Activated CD4-positive, alpha-beta T cell treated with anti-CD3 and anti-CD28 coated beads for 4 hours (primary cell): ENCODE results near the gene TYW3.
A peak's percentile ranks its signal among the peaks of the same experiment; 100 is the strongest.

ENCODE experiments used
- DNase-seq, 2 donors: peaks; one replicate each; pipeline ENCODE4 v3.0.0-alpha.2; 2020

Gene TYW3, protein sequence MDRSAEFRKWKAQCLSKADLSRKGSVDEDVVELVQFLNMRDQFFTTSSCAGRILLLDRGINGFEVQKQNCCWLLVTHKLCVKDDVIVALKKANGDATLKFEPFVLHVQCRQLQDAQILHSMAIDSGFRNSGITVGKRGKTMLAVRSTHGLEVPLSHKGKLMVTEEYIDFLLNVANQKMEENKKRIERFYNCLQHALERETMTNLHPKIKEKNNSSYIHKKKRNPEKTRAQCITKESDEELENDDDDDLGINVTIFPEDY

DNA sequence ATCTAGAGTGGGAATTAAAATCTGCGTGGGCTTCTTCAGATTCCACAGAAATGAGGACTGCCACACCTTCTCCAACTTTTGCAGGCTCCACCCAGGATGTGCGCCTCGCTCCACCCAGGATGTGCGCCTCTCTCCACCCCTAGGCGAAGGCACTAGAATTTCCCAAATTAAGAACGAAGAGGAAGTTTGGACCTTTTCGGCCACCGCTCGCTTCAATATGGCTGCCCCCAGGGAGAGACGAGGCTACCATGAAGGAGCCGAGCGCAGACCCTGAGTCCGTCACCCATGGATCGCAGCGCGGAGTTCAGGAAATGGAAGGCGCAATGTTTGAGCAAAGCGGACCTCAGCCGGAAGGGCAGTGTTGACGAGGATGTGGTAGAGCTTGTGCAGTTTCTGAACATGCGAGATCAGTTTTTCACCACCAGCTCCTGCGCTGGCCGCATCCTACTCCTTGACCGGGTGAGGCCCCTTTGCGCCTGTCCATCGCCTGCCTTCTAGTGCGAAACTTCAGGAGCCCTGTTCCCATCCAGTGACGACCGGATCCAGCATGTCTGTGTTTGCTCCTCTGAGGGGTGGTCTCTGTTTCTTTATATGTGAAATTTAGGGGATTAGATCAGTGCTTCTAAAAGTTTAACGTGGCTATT lies at the start of gene TYW3, which contains the start of gene CRYZ:
TYW3 (plus strand) TSS at position 193 of the 644 bp plus-strand sequence; CDS start at position 286, 93 bp downstream.
CRYZ (minus strand) TSS at position 91 of the 644 bp plus-strand sequence. CDS start 8,229 bp downstream, outside the sequence.
- peak; percentile 75 to 81 for DNase-seq

DNA sequence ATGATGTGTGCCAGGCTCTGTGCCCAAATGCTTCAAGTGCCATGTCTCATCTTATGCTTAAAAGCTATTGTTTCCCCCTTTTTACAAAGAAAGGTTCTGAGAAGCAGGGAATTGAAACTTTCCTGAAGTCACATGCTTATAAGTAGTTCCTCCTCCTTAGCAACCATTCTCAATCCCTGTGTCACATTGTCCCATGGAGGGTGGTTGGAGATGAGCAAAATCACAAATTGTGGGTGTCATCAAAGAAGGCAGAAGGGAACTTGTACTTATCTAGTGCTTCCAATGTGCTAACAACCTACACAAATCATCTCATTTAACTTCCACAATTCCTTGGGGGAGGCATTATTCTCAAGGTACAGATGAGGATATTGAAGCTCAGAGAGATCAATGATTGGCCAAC lies 49.3 kb upstream of the TYW3 start:
- DNase-seq = no peak

DNA sequence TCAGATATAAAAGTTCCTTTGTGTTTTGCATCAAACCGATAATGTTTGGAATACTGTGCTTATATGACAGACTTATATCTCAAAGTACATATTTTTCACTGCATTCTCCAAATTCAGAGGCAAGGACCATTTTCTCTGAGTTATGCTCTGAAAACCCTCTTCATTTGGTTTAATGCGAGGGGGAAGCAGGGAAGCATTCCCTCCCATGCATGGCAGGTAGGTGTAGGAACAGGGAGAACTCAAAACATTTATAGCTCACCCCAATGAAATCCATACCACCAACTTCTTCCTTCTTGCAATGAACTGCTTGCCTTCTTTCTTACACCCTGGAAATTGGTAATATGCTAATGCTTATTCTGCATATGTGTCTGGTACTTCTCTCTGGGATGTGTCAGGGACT lies 48.7 kb upstream of the TYW3 start:
- DNase-seq = no peak

DNA sequence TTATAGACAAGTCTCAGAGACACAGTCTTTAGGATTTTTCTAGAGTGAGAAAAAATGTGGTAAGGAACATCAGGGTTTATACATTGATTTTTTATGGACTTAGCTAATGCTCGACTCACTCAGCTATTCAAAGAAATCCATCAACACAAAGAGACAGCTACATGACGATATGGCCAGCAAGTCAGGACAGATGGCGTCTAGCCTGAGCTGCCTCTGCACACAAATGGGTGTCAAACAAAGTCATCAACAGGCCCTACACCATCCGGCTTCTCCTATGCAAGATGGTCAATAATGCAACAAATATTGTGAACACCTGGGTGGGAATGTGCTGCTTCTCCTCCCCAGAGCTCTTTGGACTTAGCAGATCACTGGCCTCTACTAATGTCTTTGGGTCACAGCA lies 46.0 kb upstream of the TYW3 start:
- no peak for DNase-seq

DNA sequence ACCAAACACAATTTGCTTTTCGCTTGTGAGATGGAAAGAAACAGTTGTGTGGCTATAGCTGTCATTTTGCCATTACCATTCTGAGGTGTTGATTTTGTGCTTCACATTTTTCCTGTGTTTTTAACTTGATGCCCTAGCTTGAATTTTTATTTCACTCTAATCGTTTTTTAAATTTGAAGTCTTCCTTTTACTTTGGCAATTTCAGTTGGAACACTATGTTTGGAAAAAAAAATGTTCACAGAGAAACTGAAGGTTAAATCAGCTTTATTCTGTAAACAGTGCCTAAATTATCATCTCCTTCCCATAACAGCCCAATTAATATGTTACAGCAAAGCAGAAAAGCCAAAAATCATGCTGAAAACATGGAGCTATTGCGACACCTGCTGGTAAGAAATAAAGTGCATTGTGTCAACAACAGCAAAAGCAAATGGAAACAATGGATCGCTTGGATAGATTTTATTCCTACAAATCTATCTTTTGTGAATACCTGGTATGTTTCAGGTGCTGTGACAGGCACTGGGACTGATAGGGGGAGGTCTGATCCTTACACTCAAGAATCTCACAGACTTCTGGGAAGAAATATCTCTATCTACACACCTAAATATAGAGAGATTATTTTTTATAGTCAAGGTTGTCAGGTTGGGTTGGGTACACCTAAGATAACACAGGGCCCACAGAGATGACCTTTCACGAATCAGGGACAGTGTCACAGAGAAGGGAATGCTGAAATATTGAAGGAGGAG lies 43.2 kb upstream of the TYW3 start:
- DNase-seq = peak; percentile 11 to 47

DNA sequence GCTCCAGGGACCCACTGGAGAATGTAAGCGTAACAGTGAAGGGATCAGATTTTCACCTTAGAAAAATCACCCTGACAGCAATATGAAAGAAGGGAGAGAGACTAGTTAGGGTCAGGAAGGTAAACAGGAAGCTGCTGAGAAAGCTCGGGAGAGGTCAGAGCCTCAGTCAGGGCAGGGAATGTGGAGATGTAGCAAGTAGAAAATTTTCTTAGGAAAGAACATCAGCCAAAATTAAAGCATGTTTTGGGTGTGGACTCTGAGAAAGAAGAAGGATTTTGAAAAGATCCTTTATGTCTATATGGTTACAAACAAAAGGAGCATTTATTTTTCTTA lies 42.6 kb upstream of the TYW3 start:
- DNase-seq = no peak

DNA sequence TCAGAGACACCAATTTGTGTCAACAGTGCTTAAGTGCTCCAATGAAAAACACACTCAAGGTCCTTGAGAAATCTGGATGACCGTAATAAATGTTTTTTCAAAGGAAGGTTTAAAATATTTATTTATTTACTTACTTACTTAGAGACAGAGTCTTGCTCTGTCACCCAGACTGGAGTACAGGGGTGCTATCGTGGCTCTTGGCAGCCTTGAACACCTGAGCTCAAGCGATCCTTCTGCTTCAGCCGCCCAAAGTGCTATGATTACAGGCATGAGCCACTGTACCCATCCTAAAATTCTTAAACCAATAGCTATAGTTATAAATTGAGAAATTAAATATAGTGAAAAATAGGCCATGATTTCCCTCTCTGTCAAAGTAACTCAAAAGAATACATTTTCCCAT lies 42.0 kb upstream of the TYW3 start:
- DNase-seq = no peak

DNA sequence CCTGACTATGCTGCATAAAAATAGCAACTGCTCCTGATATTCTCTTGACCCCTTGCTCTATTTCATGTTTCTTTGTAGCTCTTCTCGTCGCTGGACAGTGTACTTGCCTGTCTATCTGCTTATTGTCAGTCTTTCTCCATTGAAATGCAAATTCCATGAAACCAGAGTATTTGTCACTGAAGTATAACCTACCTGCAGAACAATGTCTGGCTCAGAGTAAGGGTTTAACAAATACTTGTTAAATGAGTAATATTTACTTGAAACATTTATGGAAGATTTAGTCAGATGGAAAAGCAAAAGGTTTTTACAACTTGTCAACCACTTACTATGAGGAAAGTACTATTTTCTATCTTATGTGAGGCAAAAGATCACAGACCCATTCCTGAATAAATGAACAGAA lies 39.5 kb upstream of the TYW3 start:
- no peak for DNase-seq

DNA sequence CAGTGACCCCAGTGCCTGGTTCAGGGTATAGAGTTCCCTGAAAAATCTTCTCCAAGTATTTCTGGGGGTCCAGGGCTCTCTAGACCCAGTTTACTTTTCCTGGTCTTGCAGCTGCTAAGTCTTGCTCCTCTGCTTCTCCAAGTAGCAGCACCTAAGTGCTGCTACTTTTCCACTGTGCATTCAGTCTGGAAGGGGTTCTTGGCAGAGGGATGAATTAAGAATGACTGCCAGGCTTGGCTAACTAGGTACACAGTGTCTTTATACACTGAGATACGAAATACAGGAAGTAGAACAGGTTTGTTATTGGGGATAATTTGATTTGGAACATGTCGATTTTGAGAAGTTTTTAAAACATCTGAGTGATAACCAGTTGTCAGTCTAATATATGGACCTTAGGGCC lies 35.1 kb upstream of the TYW3 start:
- DNase-seq = no peak

DNA sequence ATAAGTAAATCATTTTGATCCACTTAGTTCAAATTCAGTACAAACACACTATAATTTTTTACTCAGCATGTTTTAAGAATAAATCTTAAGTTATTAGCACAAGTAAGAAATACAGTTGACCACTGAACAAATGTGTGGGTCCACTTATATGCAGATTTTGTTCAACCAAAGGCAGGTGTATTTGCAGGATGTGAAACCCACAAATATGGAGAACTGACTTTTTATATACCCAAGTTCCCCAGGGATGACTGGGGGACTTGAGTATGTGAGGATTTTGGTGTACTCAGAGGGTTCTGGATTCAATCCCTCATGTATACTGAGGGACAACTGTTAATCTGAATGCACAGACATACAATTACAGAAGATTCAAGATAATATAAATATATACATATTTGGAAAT lies 33.6 kb upstream of the TYW3 start:
- no peak for DNase-seq

DNA sequence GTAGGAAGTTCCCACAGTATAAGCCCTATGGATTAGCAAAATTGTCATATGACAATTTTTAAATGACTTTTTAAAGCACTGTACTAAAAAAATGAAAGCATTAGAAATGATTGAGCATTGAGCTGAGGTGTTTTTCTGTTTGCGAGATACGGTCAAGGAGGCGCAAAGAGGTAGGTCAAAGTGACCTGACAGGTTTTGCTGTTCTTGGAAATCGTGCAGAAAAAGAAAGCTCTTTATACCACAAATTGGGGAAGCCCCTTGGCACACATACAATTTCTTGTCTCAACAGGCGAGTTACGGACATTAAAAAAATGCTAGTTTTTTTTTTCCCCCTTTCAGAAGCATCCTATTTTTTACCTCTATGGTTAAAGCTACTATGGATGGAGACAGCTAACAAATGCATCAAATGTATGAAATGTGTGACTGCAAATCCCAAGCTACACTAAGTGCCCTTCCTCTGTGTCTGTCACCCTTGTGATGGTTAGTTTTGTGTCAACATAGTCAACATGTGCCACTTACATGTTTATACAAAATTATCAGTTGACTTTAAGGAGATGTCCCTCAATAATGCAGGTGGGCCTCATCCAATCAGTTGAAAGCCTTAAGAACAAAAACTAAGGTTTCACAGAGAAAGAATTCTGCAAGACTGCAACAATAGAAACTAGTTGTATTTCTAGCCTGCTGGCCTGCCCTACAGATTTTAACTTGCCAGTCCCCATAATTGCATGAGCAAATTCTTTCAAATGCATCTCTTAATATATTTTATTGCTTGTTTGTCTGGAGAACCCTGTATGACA lies 29.4 kb upstream of the TYW3 start:
- no peak for DNase-seq

DNA sequence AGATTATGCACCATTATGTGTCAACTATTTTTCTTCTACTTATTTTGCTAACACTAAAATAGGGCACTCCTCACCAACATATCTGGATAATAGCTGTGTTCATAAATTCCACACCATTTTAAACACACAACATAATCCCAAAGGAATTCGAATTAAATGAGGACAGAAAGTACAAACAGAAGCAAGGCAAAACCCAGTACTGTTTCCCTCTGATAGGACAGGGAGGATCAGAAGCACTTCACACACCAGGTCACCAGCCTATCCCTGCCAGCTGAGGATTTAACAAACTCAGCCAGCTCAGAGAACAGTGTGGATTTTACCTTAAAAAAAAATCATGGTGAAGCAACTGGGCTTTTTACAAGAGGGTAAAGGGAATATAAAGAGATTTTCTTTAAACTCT lies 20.1 kb upstream of the TYW3 start:
- no peak for DNase-seq

DNA sequence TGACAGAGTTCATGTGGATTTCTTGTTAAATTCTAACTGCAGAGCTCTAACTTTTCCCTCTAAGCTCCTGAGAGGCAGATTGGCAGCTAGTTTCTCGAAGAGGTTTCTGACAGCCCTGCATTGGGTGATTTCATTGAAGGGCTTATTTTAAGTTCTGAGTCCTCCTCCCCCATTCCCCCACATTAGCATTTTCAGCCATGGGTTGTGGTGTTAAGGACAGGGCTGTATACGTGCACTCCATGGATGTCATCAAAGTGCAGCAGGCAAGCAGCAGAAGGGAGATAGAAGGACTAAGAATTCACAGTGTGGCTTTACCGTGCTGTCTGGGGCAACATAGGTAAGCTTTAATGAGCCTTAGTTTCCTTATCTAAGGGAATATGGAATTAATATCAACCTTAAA lies 19.1 kb upstream of the TYW3 start:
- DNase-seq = no peak

DNA sequence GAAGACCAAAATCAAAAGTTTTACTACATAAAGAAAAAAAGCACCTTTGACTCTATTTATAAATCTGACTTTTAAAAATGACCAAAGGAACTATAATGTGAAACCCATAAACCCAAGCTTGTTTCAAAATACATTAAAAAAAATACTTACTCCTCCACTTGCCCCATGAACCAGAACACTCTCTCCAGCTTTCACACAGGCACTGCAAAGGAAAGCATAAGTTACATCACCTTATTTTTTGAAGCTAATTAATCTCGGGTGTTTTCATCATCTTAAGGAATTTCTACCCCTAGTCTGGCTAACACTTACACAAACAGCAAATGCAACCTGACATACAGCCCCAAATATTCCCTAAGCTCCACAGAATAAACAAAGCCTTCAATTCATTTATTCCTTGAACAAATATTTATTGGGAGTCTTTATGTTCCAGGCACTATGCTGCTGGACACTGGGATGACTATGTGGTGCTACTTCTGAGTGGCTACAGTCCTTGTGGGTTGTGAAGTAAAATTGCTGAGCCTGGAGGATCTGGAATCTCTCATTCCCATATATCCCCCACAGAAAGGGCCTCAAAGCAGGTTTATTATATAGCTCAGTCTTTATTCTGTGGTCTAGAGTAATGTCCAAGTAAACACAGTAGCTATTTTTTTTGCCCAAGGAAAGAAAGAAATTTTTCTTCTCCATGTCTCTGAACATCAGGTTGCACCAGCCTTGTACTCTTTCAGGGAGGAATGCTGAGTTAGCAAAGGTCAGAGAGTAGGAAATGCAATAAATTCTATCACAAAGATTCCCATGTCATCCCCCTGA lies 18.3 kb upstream of the TYW3 start:
- DNase-seq = no peak

DNA sequence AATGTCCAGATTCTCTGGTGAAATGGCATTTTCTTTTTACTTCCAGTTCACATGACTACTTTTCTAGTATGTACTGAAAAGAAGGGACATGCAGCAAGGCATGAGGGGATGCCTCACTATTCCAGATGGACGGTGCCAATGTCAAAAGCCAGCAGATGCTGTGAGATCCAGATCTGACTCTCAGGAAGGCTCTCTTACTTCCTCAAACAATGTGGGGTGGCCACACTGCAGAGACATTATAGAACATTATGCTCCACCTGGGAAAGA lies 17.8 kb upstream of the TYW3 start:
- no peak for DNase-seq

DNA sequence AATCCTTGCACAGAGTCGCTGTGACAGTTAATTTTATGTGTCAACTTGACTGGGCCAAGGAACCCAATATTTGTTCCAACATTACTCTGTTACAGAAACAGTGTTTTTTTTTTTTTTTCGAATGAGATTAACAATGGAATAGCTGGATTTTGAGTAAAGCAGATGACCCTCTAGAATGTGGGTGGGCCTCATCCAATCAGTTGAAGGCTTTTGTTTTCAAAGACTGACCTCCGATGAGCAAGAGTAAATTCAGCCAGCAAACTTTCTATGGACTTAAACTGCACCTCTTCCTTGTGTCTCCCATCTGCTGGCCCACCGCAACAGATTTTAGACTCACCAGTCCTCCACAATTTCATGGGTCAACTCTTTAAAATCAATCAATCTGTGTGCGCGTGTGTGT lies 17.1 kb upstream of the TYW3 start:
- DNase-seq = no peak

DNA sequence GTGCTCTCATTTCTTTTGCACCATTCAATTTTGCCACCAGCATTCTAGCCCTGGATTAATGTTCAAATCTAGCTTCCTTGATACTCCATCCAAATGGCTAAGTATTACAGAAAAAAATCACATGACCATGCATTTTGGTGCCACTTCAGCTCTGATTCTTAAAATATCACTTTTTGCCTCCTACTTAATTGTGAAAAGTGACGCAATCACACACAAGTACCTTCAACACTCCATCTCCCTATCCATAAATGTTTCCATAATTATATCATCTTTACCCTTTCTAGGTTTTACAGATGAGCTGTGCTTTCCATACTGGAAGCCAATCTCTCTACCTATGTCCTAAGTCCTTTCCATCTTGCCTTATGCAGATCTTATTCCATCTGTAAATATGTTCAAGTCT lies 16.1 kb upstream of the TYW3 start:
- DNase-seq = no peak

DNA sequence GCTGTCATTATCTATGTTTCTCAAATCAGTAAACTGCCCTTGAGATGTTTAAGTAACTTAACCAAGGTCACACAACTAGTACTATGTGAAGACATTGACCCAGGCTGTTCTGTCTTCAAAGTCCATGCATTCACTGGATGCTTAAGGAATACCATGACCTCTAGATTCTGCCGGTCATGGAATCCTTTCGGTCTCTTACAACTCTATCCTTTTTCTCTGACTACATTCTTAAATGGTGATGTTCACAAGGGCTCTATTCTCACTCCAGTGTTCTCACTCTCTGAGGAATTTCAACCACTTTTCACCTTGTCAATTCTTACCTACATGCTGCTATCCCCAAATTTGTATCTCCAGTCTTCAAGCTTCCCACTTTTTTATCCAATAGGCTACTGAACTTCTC lies 15.3 kb upstream of the TYW3 start:
- DNase-seq = no peak

DNA sequence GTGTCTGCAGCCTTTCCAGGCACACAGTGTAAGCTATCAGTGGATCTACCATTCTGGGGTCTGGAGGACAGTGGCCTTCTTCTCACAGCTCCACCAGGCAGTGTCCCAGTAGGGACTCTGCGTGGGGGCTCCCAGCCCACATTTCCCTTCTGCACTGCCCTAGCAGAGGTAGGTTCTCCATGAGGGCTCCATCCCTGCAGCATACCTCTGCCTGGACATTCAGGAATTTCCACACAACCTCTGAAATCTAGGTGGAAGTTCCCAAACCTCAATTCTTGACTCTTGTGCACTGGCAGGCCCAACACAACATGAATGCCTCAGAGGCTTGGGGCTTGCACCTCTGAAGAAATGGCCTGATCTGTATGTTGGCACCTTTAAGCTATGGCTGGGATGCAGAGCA lies 6.9 kb upstream of the TYW3 start:
- no peak for DNase-seq

DNA sequence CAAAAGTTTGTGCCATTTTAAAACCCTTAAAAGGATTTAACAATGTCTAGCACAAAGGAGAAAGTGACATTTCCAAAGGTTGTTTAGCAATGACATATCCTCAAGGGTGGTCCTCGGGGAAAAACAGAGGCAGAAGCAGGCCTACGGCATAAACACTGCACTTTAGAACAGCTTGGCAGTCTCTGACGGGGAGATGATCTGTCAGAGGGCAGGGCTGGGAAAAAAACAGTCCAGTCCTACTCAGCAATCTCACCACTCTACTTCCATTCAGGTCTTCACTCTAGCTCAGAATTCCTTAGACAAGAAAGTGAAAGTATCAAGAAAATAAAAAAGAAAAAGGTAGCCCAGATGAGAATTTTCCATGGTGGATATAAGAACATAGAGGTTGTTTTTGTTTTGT lies 4.2 kb upstream of the TYW3 start:
- no peak for DNase-seq

DNA sequence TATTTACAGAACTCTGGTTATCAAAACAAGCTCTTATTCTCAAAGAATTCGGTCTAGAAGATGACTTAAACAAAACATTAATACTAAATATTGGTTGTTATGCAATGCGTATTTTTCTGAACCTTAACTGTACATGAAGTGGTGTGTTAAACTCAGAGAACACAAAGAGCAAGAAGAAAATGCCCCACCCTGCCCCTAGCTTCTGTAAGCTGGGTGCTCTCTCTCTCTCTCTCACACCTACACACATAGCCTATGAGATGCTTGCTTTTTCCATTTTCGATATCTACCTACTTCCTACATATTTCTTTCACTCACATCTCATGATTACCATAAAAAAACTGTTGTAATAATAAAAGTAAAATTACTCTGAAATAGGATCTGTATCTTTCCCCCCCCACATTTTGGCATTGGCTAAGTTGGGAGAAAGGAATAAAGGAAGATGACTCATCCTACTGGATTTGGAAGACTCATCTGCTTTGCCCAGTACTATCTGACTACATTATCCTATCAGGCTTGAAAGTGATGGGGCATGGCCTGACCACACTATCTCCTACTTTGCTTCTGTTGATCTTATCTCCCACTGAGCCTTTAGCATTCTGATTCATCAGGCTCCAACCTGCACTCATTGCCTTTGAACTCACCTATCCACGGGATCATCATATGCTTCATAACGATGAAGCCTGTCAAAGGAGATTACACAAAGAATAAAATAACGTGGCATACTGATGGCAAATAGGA lies 3.0 kb upstream of the TYW3 start:
- no peak for DNase-seq

DNA sequence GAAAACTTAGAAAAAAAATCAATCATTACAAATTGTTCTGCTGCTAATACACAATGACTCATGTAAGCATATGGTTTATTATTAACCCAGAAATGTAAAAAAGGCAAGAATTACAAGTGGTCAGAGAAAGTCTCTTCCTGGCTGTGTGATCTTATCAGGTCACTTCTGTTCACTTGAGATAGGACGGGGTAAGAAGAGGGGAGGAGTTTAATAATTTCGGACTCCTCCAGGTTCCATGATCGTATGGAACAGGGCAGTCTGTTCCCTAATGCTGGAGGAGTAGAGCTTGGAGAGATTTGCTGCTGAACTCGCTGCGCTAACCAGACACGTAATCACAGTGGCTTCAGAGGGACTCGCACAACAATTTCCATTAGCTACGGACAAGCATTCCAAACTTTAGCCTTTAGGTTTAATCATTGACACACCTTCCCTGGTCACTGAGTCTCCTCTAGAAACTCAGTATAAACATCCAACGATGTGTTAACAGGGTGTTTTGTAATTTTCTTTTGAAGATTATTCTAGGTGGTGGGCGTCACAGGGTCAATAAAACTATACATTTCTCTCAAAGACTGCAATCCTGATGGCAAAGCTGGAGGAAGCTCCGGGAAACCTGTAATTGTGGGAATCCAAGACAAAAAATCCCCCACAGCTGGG lies 1.4 kb upstream of the TYW3 start:
- no peak for DNase-seq
